SU-DHL-6 (cell line): Measurements from ENCODE around the gene NCBP3.

Experiments used
- H2AFZ ChIP-seq: fragments of 200-600 bp; sonication (generic); 2 replicates; pipeline ENCODE4 v1.6.1; 2014; ENCODE audit warnings: low read depth, mild to moderate bottlenecking, moderate library complexity, mixed read lengths, antibody characterized with exemption, low read length; ENCODE audit not compliant: severe bottlenecking
- H3F3A ChIP-seq: fragments of 200-600 bp; shearing (Covaris generic); 2 replicates; pipeline ENCODE4 v1.6.0; 2016; ENCODE audit warnings: antibody characterized with exemption, mild to moderate bottlenecking; ENCODE audit not compliant: insufficient read depth
- H3K27ac ChIP-seq: fragments of 200-600 bp; sonication (generic); 2 replicates; pipeline ENCODE4 v1.5.1; 2016; ENCODE audit warnings: low read depth, mild to moderate bottlenecking, low read length, moderate library complexity, mixed read lengths
- H3K27me3 ChIP-seq: fragments of 200-600 bp; sonication (generic), shearing (Covaris generic); 2 replicates; pipeline ENCODE4 v1.6.0; 2014; ENCODE audit warnings: mild to moderate bottlenecking, low read length
- H3K36me3 ChIP-seq: fragments of 200-600 bp; sonication (generic); 2 replicates; pipeline ENCODE4 v1.6.1; 2014; ENCODE audit warnings: mild to moderate bottlenecking, low read length, mixed read lengths
- H3K4me2 ChIP-seq: fragments of 300-600, 200-600 bp; shearing (Covaris generic), sonication (generic); 2 replicates; pipeline ENCODE4 v1.6.0; 2014; ENCODE audit warnings: low read length, low read depth, mild to moderate bottlenecking; ENCODE audit not compliant: poor library complexity, severe bottlenecking
- H3K4me3 ChIP-seq: fragments of 200-600 bp; sonication (generic); 2 replicates; pipeline ENCODE4 v1.5.1; 2014; ENCODE audit warnings: antibody characterized with exemption, low read length, mild to moderate bottlenecking, mixed read lengths; ENCODE audit not compliant: insufficient read depth, poor library complexity, severe bottlenecking
- H3K79me2 ChIP-seq: fragments of 200-600 bp; sonication (generic); 2 replicates; pipeline ENCODE4 v1.6.1; 2014; ENCODE audit warnings: mild to moderate bottlenecking, low read length, moderate library complexity; ENCODE audit not compliant: insufficient read depth
- H3K9ac ChIP-seq: fragments of 200-600 bp; sonication (generic); 2 replicates; pipeline ENCODE4 v1.7.0; 2014; ENCODE audit warnings: mild to moderate bottlenecking, low read length
- H3K9me2 ChIP-seq: fragments of 200-600 bp; sonication (generic); replicated peaks from 2 replicates; pipeline ENCODE4 v1.6.1; 2014; ENCODE audit warnings: low read length; ENCODE audit not compliant: insufficient read depth
- H3K9me3 ChIP-seq: fragments of 200-600 bp; sonication (generic); 2 replicates; pipeline ENCODE4 v1.6.1; 2014; ENCODE audit warnings: low read length, mixed read lengths; ENCODE audit not compliant: insufficient read depth
- H4K20me1 ChIP-seq: fragments of 200-600 bp; sonication (generic); 2 replicates; pipeline ENCODE4 v1.6.1; 2014; ENCODE audit warnings: low read depth, mild to moderate bottlenecking, antibody characterized with exemption, low read length, moderate library complexity, mixed read lengths
- CTCF ChIP-seq: fragments of 200-600 bp; sonication (generic); IDR thresholded peaks from one replicate; pipeline ENCODE4 v1.5.1; 2017; ENCODE audit warnings: antibody characterized with exemption, mild to moderate bottlenecking, low read length, moderate library complexity; ENCODE audit not compliant: insufficient read depth, poor library complexity, severe bottlenecking
- EZH2phosphoT487 ChIP-seq: fragments of 200-600 bp; sonication (generic), shearing (Covaris generic); conservative IDR thresholded peaks from 2 replicates; pipeline ENCODE4 v1.6.1; 2018; ENCODE audit warnings: mild to moderate bottlenecking, antibody characterized with exemption, low read length, moderate library complexity, mixed read lengths

Gene NCBP3

GRCh38 chr17:3861761-3862681, 16.0 kb upstream of the NCBP3 start:
- Histone ChIP-seq H3K79me2 (no peaks in the 10 kb centered on the region), H3K27me3 (no peaks in the 10 kb centered on the region), H3K9me3 (no peaks in the 10 kb centered on the region), H3K4me2 (no peak overlapping the region), H4K20me1 (no peaks in the 10 kb centered on the region), H3K36me3 (no peaks in the 10 kb centered on the region), H2AFZ (no peak overlapping the region), H3K9me2 (no peaks in the 10 kb centered on the region), H3K9ac (no peak overlapping the region), H3K27ac (no peak overlapping the region), H3F3A (no peaks in the 10 kb centered on the region), H3K4me3 (no peak overlapping the region)
- TF ChIP-seq EZH2phosphoT487 (no peak), CTCF (no peak)

- H4K20me1 ChIP-seq = no peaks in the 10 kb centered on the region
- no peaks in the 10 kb centered on the region for H3F3A ChIP-seq
- H3K9me3 ChIP-seq = no peaks in the 10 kb centered on the region
- H2AFZ ChIP-seq = no peak overlapping the region
- no peaks in the 10 kb centered on the region for H3K27me3 ChIP-seq
- H3K4me2 ChIP-seq = no peak overlapping the region
- no peak overlapping the region for H3K27ac ChIP-seq
- H3K36me3 ChIP-seq = no peaks in the 10 kb centered on the region
- H3K4me3 ChIP-seq = no peak overlapping the region
- TF ChIP-seq EZH2phosphoT487 (no peak), CTCF (no peak)
- no peaks in the 10 kb centered on the region for H3K79me2 ChIP-seq
- no peaks in the 10 kb centered on the region for H3K9me2 ChIP-seq
- no peak overlapping the region for H3K9ac ChIP-seq
These were observed 15.1 kb upstream of the NCBP3 start for GRCh38 chr17:3860939-3861700.

DNA sequence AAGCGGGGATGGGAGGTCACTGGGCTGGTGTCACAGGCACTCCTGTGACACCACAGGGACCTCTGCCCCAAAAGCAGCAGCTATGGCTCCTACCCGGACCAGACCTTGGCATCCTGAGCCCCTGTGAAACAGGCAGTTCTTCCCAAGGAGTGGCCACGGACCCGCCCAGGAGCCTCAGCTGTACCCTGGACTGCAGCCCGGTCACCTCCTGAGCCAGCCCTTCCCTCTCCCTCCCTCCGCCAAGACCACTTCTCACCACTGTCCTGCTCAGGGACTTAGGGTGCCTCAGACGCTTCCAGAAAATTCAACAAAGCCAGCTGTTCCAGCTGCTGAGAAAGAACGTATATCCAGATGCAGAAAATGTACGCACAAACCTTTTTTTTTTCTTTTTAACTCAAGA, 13.9 kb upstream of the NCBP3 start:
- H3F3A ChIP-seq = no peaks in the 10 kb centered on the region
- H3K27ac ChIP-seq = no peak overlapping the region
- H4K20me1 ChIP-seq = no peaks in the 10 kb centered on the region
- H2AFZ ChIP-seq = no peak overlapping the region
- TF ChIP-seq EZH2phosphoT487 = no peak
- TF ChIP-seq CTCF = no peak
- no peak overlapping the region for H3K9ac ChIP-seq
- no peaks in the 10 kb centered on the region for H3K36me3 ChIP-seq
- H3K79me2 ChIP-seq = no peaks in the 10 kb centered on the region
- no peak overlapping the region for H3K4me2 ChIP-seq
- no peaks in the 10 kb centered on the region for H3K9me2 ChIP-seq
- H3K27me3 ChIP-seq = no peaks in the 10 kb centered on the region
- H3K4me3 ChIP-seq = no peak overlapping the region
- no peaks in the 10 kb centered on the region for H3K9me3 ChIP-seq
